GM19328 (cell line): ENCODE data around the gene DOCK2.
"Not testable (repeated sequence)": the region's sequence is repeated elsewhere in the genome, so short reads cannot be mapped to it uniquely, and the experiment has no call there.

Source experiments
- ATAC-seq: cut with Tn5 transposase; IDR thresholded peaks from one replicate; pipeline ENCODE4 v1.9.1; 2021; ENCODE audit warnings: mild to moderate bottlenecking, moderate library complexity; ENCODE audit not compliant: unreplicated experiment

The DOCK2 gene

GRCh38 chr5:169921384-169921783 is 284.3 kb downstream of the DOCK2 start:
- no peak for ATAC-seq

DNA sequence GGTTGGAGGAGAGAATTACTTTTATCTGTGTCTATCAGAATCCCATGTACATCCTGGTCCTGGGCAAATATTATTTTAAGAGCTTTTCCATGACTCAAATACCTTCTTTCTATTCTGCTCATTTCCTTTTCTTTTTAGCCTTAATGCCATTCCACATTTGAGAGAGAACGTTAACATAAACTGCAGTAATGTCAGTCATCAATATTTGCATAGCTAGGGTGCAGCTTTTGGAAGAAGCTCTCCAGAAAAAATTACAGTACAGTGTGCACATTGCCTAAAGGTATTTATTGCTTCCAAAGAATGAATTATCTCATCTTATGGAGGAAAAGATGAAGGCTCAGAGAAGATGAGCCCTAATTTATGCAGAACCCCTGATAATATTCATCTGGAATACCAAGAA is 284.9 kb downstream of the DOCK2 start:
- no peak for ATAC-seq

DNA sequence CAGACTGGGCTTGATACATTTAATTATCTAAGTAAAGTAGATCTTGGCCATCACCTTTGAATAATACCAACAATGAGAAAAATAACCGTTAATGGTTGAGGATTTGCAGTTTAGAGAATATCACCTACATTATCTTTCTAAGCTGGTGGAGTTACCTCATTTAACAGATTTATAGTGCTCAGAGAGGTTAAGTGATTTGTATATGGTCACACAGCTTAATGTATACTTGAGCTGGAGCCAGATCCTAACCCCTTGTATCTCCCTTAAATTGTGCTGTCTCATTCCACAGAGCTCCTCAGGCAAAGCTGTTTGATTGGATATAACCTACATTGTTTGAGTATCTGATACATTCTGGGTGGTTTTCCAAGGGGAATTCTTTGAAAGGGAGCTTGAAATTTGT is 285.4 kb downstream of the DOCK2 start:
- ATAC-seq = no peak

DNA sequence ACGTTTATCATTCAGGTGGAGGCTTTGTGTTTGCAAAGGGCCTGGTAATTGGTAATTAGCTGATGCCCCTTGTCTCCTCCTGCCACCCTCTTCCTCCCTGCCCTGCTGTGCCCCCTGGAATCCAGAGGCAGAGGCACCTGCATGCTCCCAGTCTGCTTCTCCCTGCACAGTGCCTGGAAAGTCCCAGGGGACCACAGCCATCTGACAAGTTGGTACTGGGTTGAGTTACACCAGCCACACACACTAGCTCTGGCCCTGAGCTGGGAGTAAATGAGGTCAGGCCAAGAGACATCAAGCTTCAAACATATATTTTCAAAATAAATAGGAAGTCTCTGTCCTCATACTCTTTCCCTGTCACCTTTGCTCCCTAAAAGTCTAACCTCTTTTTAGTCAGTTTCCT is 286.9 kb downstream of the DOCK2 start:
- ATAC-seq = no peak

GRCh38 chr5:169933127-169933526 is 296.1 kb downstream of the DOCK2 start:
- ATAC-seq = no peak

GRCh38 chr5:169933616-169934015 is 296.5 kb downstream of the DOCK2 start:
- no peak for ATAC-seq

DNA sequence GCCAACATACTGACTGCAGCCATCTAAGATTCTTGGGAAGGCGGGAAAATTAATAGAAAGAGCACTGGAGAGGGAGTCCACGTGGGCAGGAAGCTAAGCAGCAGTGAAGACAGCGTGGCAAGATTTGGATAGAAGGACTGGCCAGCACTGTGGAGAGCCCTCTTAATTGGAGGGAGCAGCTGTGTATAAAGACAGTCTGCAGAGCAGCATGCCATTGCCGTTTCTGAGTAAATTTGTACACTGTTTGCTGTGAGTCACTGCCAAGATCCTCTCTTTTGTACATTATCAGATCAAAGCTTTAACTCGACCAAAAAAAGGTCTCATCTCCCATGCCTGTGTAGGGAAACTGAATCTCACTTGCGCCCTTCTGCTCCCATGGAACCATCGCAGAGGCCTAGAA is 297.9 kb downstream of the DOCK2 start:
- no peak for ATAC-seq

DNA sequence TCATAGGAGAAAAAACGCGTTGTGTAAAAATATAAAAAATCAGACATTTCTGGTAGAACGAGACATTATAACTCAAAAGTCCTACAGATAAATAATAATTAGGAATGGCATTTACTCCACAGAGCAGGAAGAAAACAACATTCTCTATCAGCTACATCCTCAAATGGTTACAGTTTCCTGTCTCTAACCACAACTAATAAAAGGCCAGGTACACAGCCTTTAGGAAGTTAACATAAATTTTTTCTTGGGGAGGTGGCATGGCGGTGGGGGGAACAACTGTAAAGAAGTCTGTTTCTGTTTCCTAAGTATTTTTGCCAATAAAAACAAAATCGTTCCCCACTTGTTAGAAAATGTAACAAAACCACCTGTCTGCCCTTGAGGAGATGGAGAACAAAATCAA is 298.7 kb downstream of the DOCK2 start:
- ATAC-seq = no peak

DNA sequence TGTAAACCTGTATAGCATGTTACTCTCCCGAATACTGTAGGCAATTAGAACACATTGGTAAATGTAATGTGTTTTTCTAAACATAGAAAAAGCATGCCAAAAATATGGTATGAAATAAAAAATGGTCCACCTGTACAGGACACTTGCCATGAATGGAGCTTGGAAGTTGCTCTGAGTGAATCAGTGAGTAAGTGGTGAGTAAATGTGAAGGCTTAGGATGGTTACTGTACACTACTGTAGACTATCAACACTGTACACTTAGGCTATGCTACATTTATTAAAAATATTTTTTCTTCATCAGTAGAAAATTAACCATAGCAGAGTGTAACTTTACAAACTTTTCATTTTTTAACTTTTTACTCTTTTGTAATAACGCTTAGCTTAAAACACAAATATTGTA is 301.4 kb downstream of the DOCK2 start:
- ATAC-seq = no peak

DNA sequence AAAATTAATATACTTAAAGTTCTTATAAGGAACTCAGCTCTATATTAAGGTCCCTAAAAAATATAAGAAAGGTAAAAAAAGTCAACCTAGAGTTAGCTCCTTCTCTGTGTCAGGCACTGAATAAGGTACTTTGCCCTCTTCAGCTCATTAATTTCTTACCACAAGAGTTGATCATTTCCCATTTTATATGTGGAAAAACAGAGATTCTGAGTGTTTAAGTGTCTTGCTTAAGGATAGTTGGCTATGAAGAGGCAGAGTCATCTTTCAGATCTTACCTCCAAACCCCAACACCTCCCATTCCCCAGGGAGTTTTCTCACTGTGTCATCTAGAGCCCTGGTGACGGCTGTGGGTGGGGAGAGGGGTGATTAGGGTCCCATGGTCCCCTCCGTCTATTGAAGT is 302.7 kb downstream of the DOCK2 start:
- no peak for ATAC-seq

DNA sequence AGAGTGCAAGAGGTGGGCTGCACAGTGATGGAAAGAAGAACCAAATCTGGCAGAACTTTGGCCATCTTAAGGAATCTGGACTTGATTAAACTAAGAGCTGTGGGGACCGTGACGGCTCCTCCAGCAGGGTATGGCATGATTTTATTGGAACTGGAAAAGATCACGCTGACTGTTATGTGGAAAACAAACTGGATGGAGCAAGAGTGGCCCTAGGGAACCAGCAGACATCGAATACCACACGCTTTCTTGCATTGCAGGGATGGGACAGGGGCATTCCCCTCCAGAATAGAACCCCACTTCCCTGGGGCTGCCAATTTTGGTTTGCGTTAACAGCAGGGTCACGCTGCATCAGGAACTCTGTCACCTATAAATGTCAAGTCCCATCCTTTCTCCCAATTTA is 304.5 kb downstream of the DOCK2 start:
- ATAC-seq = no peak

DNA sequence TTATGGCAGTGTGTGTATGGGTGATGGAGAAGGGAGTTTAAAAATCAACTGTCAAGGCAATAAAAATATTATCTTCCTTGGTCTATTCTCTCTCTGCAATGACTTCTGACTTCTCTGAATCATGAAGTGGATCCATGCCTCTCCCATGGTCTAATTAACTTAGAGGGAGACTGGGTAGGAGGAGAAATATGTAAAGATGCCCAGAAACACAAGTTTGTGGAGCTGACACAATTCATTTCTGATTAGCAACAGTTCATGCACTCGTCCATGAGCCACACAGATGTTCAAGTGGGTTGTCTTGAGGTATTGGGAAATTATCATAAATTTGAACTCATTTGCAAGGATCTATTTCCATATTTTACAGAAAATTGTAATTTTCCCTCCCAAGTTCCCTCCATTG is 305.1 kb downstream of the DOCK2 start:
- no peak for ATAC-seq

DNA sequence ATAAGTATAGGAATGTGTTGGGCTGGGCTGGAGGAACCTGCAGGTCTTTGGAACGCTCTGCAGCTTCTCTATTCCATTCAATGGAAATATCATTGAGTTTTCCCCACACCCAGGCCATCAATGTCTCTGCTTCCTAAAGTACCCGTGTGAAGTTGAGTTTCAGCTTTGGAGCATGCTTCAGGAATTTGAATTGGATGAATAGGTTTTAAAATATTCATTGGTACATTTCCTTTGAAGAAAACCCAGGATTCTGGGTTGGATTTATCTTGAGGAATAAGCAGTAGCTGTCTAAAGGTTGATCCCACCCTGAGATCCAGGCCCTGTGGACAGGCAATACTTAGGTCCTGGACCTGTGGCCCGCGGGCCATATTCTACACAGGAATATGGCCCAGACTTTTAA is 306.0 kb downstream of the DOCK2 start:
- ATAC-seq = no peak

- no peak for ATAC-seq
Observed at GRCh38 chr5:169944115-169944514, 307.0 kb downstream of the DOCK2 start.

DNA sequence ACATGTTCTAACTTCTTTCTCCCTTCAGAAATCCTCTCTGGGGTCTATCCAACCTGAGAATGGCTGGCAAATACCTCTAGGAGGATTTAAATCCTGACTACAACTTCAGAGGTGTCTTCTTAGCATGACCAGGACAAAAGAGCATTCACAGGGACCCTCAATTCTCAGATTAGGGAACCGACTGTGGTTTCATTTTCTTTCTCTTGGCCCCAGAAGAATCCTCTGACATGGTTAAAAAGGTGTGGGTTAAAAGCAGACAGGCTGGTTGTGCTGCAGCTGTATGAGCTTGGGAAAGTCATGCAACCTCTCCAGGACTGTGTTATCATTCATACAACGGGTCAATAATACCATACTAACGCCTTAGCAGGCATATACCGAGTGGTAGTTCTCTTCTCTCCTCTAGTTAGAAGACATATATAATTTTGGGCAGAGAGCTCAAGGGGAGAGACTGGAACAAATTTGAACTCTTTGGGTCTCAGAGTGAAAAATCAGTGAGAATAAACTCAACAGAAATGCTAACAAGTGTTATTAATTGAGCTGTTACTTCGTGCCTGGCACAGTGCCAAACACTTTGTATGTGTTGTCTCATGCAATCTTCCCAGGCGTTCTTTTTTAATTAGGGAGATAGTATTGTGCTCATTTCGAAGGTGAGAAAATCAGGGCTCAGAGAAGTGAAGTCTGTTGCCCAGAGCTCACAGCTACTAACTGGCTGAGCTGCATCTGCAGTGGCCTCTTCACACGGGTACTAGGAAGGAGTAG is 308.0 kb downstream of the DOCK2 start:
- ATAC-seq = no peak

- no peak for ATAC-seq
Observed at GRCh38 chr5:169945831-169946261, 308.8 kb downstream of the DOCK2 start.

GRCh38 chr5:169946743-169947295 is 309.7 kb downstream of the DOCK2 start:
- no peak for ATAC-seq

GRCh38 chr5:169950333-169950732 is 313.3 kb downstream of the DOCK2 start:
- no peak for ATAC-seq

- not testable (repeated sequence) for ATAC-seq
Observed at GRCh38 chr5:169953196-169953595, 316.1 kb downstream of the DOCK2 start.

- ATAC-seq = no peak
Observed at GRCh38 chr5:169954786-169955185, 317.7 kb downstream of the DOCK2 start.

DNA sequence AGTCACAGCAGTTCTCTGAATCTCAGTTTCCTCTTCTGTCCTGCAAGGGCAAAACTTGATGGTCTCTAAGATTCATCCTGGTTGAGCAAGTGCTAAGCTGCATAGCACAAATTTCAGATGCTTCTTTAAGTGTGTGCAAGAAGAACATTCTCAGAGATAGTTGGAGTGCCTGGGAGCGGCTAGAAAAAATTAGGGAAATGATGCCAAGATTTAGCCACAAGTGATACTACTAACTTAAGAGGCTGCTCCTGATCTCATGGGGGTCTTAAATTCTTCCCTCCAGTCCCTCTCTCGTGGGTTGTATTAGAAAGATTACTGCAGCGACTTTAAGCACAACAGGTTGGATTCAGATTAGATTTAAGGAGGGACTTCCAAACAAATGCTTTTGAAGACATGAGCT is 319.1 kb downstream of the DOCK2 start:
- ATAC-seq = no peak

DNA sequence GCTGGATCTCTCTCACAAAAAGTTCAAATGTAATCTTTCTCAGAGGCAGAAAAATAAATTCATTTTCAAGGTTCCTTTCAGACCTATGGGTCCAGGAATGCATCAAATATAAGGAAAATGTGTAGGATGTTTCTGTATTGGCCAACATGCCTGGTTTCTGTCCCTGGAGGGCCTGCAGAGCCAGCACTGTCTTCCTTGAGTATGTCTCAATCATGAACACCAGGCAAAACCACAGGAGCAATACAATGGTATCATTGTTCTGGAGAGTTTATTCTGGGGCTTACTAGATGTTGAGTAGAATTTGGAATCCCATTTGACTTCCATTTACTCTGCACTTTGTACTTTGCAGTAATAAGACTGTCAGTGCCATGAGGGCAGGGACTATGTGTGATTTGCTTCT is 319.7 kb downstream of the DOCK2 start:
- ATAC-seq = no peak

- no peak for ATAC-seq
Observed at GRCh38 chr5:169958278-169958677, 321.2 kb downstream of the DOCK2 start.
